ENCODE results near the gene GPR149. TPM values are rescaled to one million over a fixed set of nuclear protein-coding genes. Genes with fewer than 3 reads are reported as not detected.
A peak's percentile ranks its signal among the peaks of the same experiment; 100 is the strongest.

The GPR149 gene
- total and polyA plus RNA-seq, 2 of the 8 experiments (the other 6 are each of a cell fraction or from before 2014, with no cell fraction given): not detected

DNA sequence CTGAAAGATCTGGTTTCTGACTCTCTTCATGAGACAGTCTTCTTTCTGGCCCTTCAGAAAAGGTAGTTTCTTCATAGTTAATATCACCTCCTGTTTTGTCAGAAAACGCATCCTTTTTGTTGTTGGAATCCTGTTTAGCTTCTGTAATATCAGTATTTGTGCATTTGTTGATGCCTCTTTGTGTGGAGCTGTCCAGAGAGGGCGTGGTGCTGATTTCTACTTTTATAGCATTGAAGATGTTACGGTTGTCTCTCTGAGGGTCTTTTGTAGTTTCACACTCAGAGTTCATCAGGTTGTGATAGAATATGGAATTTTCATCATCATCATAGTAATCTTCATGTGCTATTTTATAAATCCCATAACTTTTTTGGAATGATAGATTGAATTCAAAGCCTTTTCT is 8.9 kb downstream of the GPR149 start:
- no peak overlapping the region for H3K4ac ChIP-seq (replicated peaks; ENCODE audit: insufficient read length, low read depth, low read length)
- H3K27ac ChIP-seq (ENCODE audit: low read depth, low read length): no peak overlapping the region
- no peak overlapping the region for H4K5ac ChIP-seq (ENCODE audit: insufficient read length, low read depth, low read length)
- H3K18ac ChIP-seq (ENCODE audit: extremely low read depth, low read length): no peak overlapping the region
- H2BK120ac ChIP-seq (replicated peaks; ENCODE audit: low read depth, low read length): no peak overlapping the region
- H4K8ac ChIP-seq (ENCODE audit: extremely low read depth, insufficient read depth, low read length): no peak overlapping the region
- H3K9ac ChIP-seq (replicated peaks in 1 of 4; ENCODE audit: extremely low read depth in 1 of 4, low read depth in 3 of 4, low read length in 3 of 4): no peak overlapping the region
- no peak overlapping the region for H2BK12ac ChIP-seq (ENCODE audit: low read depth, low read length)
- DNase-seq (ENCODE audit: low read depth in 1 of 2, low spot score in 2 of 2) (peak in 1 of 2 experiments; percentile 58), FAIRE-seq (peak; percentile 74)
- 51% methylated on average over 3 of the region's 3 CpGs; no CpG with 5 or more reads in 1 of the 2 experiments for WGBS, 2 experiments (ENCODE audit: extremely low coverage in 1 of 2, insufficient coverage in 1 of 2, insufficient read length in 1 of 2, insufficient replicate concordance in 2 of 2, low coverage in 1 of 2, low lambda C conversion rate in 2 of 2, missing lambda C conversion rate in 1 of 2)
- no peaks in the 10 kb centered on the region for H3K79me2 ChIP-seq (ENCODE audit: control insufficient read depth in 1 of 2, insufficient read depth in 2 of 2, low read length in 2 of 2)
- no peak overlapping the region for H2BK20ac ChIP-seq (ENCODE audit: low read length)
- no peaks in the 10 kb centered on the region for H3K4me1 ChIP-seq (replicated peaks in 1 of 4; ENCODE audit: control insufficient read depth in 3 of 4, insufficient read depth in 4 of 4, low read length in 3 of 4)
- ChIA-PET POLR2A (ENCODE audit: partially characterized antibody) (no interaction called here), CTCF (ENCODE audit: partially characterized antibody) (interaction anchor here (1.8 kb wide), 1 partner anchor 21 kb away, joined by 3 read pairs; no protein-coding TSS in a partner anchor)
- H3K56ac ChIP-seq (replicated peaks; ENCODE audit: insufficient read length, low read depth, low read length): no peak overlapping the region
- H3K36me3 ChIP-seq (ENCODE audit: control insufficient read depth in 2 of 4, insufficient read depth in 4 of 4, low read length in 3 of 4): no peaks in the 10 kb centered on the region
- H4K91ac ChIP-seq (replicated peaks; ENCODE audit: insufficient read length, low read length): no peak overlapping the region
- no peak overlapping the region for H2AFZ ChIP-seq (ENCODE audit: low read length)
- no peak overlapping the region for H3K23ac ChIP-seq (ENCODE audit: insufficient read length)
- H2BK15ac ChIP-seq (ENCODE audit: low read length): no peak overlapping the region
- no peaks in the 10 kb centered on the region for H4K20me1 ChIP-seq (replicated peaks in 1 of 2; ENCODE audit: control insufficient read depth in 1 of 2, insufficient read depth in 2 of 2, low read length in 2 of 2)
- H3K79me1 ChIP-seq (ENCODE audit: low read depth, low read length): no peaks in the 10 kb centered on the region
- TF ChIP-seq SAP30 (IDR thresholded peaks at IDR 0.05; ENCODE audit: insufficient read depth, insufficient replicate concordance, low read length): no peak
- no peak for TF ChIP-seq TAF7 (optimal IDR thresholded peaks at IDR 0.05; ENCODE audit: borderline replicate concordance, low read depth, low read length)
- TF ChIP-seq TEAD4 (IDR thresholded peaks at IDR 0.05; ENCODE audit: low read depth, low read length): no peak
- no peak overlapping the region for H3K4me3 ChIP-seq (ENCODE audit: extremely low read depth in 1 of 4, insufficient read depth in 2 of 4, low read depth in 3 of 4, low read length in 4 of 4)
- no peak overlapping the region for H2AK5ac ChIP-seq (ENCODE audit: low read depth, low read length)
- no peaks in the 10 kb centered on the region for H3K23me2 ChIP-seq (ENCODE audit: low read depth, low read length)
- H2BK5ac ChIP-seq (ENCODE audit: low read depth, low read length): no peak overlapping the region
- H3K14ac ChIP-seq (ENCODE audit: insufficient read length): no peak overlapping the region
- H3K4me2 ChIP-seq (ENCODE audit: insufficient read depth in 1 of 2, low read depth in 2 of 2, low read length in 2 of 2): no peak overlapping the region
- H3K27me3 ChIP-seq (replicated peaks in 1 of 4; ENCODE audit: control insufficient read depth in 3 of 4, extremely low read depth in 1 of 4, insufficient read depth in 3 of 4, low read length in 3 of 4): no peaks in the 10 kb centered on the region
- no peaks in the 10 kb centered on the region for H3K9me3 ChIP-seq (ENCODE audit: insufficient read depth in 2 of 2, low read depth in 1 of 2, low read length in 1 of 2)

Data from H1 (cell line).